ENCODE data around the gene TPMT. TPM values are rescaled to one million over a fixed set of nuclear protein-coding genes. Genes with fewer than 3 reads are reported as not detected.

TPMT gene
- total RNA-seq, 1 experiment from 2014 or later, result 19.8 TPM

DNA sequence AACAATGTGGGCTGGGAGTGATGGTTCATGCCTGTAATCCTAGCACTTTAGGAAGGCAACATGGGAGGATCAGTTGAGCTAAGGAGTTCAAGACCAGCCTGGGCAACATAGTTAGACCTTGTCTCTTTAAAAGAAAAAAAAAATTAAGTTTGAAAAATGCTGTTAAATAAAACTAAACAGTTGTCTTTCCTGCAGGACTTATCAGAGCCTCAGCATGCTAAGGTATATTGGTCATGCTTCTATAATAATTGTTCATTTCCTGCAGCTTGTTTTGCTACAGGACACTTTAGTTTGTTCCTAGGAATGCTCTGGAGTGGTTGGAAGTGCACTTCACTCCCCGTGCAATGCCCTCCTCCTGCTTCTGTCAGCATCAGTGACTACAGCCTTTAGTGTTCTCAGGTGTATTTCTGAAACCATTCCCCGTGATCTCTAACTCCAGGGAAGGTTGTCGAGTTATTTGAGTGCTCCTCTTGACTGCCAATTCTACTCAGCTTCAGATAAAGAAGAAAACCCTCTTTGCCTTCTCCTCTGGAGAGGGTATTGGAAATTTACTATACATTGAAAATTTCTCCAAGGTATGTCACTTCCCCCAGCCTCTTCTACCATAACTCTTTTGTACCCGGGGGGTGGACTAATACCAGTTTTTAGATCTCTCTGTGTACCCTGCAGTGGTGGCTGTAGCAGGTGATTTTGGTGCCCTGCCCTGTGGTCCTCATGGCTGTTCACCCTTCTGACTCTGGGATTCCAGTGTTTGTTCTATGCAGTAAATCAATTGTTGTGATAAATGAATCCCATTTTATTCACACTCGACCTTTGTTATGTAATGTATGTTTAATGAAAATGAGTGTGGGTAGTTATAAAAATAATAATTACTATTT, 66.2 kb downstream of the TPMT start:
- Histone ChIP-seq H3K9me2 (replicated peaks; ENCODE audit: low read length) (no peaks in the 10 kb centered on the region), H3K4me3 (ENCODE audit: low read length) (no peak overlapping the region), H3F3A (ENCODE audit: low read length, unreplicated experiment) (no peaks in the 10 kb centered on the region), H3K4me1 (ENCODE audit: insufficient read depth, low read length) (no peaks in the 10 kb centered on the region), H4K20me1 (ENCODE audit: low read length) (no peaks in the 10 kb centered on the region), H3K79me2 (ENCODE audit: low read length) (no peaks in the 10 kb centered on the region), H3K9me3 (ENCODE audit: low read length) (no peaks in the 10 kb centered on the region), H3K9ac (ENCODE audit: low read length) (no peak overlapping the region), H3K36me3 (ENCODE audit: low read depth, low read length) (no peaks in the 10 kb centered on the region), H3K4me2 (ENCODE audit: low read length) (no peak overlapping the region), H2AFZ (ENCODE audit: low read length) (no peak overlapping the region), H3K27me3 (ENCODE audit: low read length) (no peaks in the 10 kb centered on the region), H3K27ac (ENCODE audit: low read length) (no peak overlapping the region)
- intact Hi-C loops (cut with micrococcal nuclease), result no loop called here
- CTCF ChIA-PET, result no interaction called here
- POLR2A ChIA-PET (ENCODE audit: unreplicated experiment), result no interaction called here
- ATAC-seq (no peak), DNase-seq (no peak)
- TF ChIP-seq EZH2phosphoT487 (IDR thresholded peaks at IDR 0.05; ENCODE audit: borderline replicate concordance, low read length) (no peak), EZH2 (IDR thresholded peaks at IDR 0.05; ENCODE audit: low read length, unreplicated experiment) (no peak), CTCF (conservative IDR thresholded peaks at IDR 0.05; ENCODE audit: low read depth, low read length) (no peak)
- BruUV-seq (replicated peaks), result no TSS peak

- no TSS peak for BruUV-seq (replicated peaks)
- Histone ChIP-seq H3K27ac (ENCODE audit: low read length) (no peak overlapping the region), H4K20me1 (ENCODE audit: low read length) (no peaks in the 10 kb centered on the region), H3K9ac (ENCODE audit: low read length) (no peak overlapping the region), H3K27me3 (ENCODE audit: low read length) (no peaks in the 10 kb centered on the region), H3K4me2 (ENCODE audit: low read length) (no peak overlapping the region), H3K79me2 (ENCODE audit: low read length) (no peaks in the 10 kb centered on the region), H3K4me3 (ENCODE audit: low read length) (no peak overlapping the region), H3K4me1 (ENCODE audit: insufficient read depth, low read length) (no peaks in the 10 kb centered on the region), H3F3A (ENCODE audit: low read length, unreplicated experiment) (no peaks in the 10 kb centered on the region), H3K9me2 (replicated peaks; ENCODE audit: low read length) (no peaks in the 10 kb centered on the region), H3K9me3 (ENCODE audit: low read length) (no peaks in the 10 kb centered on the region), H3K36me3 (ENCODE audit: low read depth, low read length) (no peaks in the 10 kb centered on the region), H2AFZ (ENCODE audit: low read length) (no peak overlapping the region)
- ChIA-PET CTCF (no interaction called here), POLR2A (ENCODE audit: unreplicated experiment) (no interaction called here)
- no peak for TF ChIP-seq EZH2 (IDR thresholded peaks at IDR 0.05; ENCODE audit: low read length, unreplicated experiment)
- TF ChIP-seq CTCF (conservative IDR thresholded peaks at IDR 0.05; ENCODE audit: low read depth, low read length), result no peak
- no peak for TF ChIP-seq EZH2phosphoT487 (IDR thresholded peaks at IDR 0.05; ENCODE audit: borderline replicate concordance, low read length)
- no peak for ATAC-seq
- no peak for DNase-seq
- intact Hi-C loops (cut with micrococcal nuclease), result no loop called here
Observed at GRCh38 chr6:18087396-18088165, 67.3 kb downstream of the TPMT start.

Measured in PC-3 (cell line).